OCI-LY7 (cell line): Measurements from ENCODE around the gene HSD17B2. TPM values are rescaled to one million over a fixed set of nuclear protein-coding genes. Genes with fewer than 3 reads are reported as not detected.

ENCODE experiments used
- BruUV-seq: library from RNA; stranded (reverse); fragments of 400-500 nt; replicated peaks from 2 replicates; lab custom pipeline; 2021; lab: Mats Ljungman, UMichigan
- CTCF ChIA-PET: fragments of 300-600 bp; sonication (Branson Sonifier 250); formaldehyde crosslinking; loops from one replicate; lab custom pipeline; 2022; ENCODE audit warnings: antibody characterized with exemption; ENCODE audit not compliant: unreplicated experiment; lab: Charles Lee
- POLR2A ChIA-PET: fragments of 300-600 bp; sonication (Branson Sonifier 250); formaldehyde crosslinking; loops from one replicate; lab custom pipeline; 2022; ENCODE audit warnings: antibody characterized with exemption; lab: Charles Lee
- DNase-seq: peaks from one replicate; pipeline ENCODE4 v3.0.0-alpha.2; 2015; ENCODE audit warnings: low spot score
- H2AFZ ChIP-seq: fragments of 200-600 bp; sonication (generic), shearing (Covaris generic); 2 replicates; pipeline ENCODE4 v1.6.1; 2014; ENCODE audit warnings: mild to moderate bottlenecking, antibody characterized with exemption, low read length, moderate library complexity
- H3K27ac ChIP-seq: fragments of 200-600 bp; sonication (generic); 2 replicates; pipeline ENCODE4 v1.5.1; 2014; ENCODE audit warnings: mixed run types, low read depth, mild to moderate bottlenecking, moderate library complexity, low read length, inconsistent platforms; ENCODE audit not compliant: poor library complexity, severe bottlenecking
- H3K36me3 ChIP-seq: fragments of 200-600 bp; sonication (generic); 2 replicates; pipeline ENCODE4 v1.6.1; 2014; ENCODE audit warnings: mild to moderate bottlenecking, antibody characterized with exemption, low read length, moderate library complexity, mixed read lengths; ENCODE audit not compliant: insufficient read depth
- H3K4me1 ChIP-seq: fragments of 200-600 bp; sonication (generic); 2 replicates; pipeline ENCODE4 v1.5.1; 2014; ENCODE audit warnings: mild to moderate bottlenecking, low read length; ENCODE audit not compliant: insufficient read depth, poor library complexity, severe bottlenecking
- H3K4me2 ChIP-seq: fragments of 200-600 bp; sonication (generic); 2 replicates; pipeline ENCODE4 v1.6.1; 2014; ENCODE audit warnings: mild to moderate bottlenecking, low read length
- H3K4me3 ChIP-seq: fragments of 200-600 bp; sonication (generic); 2 replicates; pipeline ENCODE4 v1.5.1; 2014; ENCODE audit warnings: mild to moderate bottlenecking, low read depth, low read length; ENCODE audit not compliant: poor library complexity, severe bottlenecking
- H3K79me2 ChIP-seq: fragments of 200-600 bp; sonication (generic); 2 replicates; pipeline ENCODE4 v1.6.1; 2016; ENCODE audit warnings: low read depth, mild to moderate bottlenecking, low read length, moderate library complexity, mixed read lengths; ENCODE audit not compliant: insufficient read depth
- H3K9me2 ChIP-seq: fragments of 200-600 bp; sonication (generic); 2 replicates; pipeline ENCODE4 v1.6.1; 2016; ENCODE audit warnings: mild to moderate bottlenecking, low read length, mixed read lengths; ENCODE audit not compliant: insufficient read depth
- H3K9me3 ChIP-seq: fragments of 200-600 bp; sonication (generic); 2 replicates; pipeline ENCODE4 v1.6.1; 2014; ENCODE audit warnings: mild to moderate bottlenecking, mixed run types, low read length, mixed read lengths
- H4K20me1 ChIP-seq: fragments of 200-600 bp; sonication (generic); 2 replicates; pipeline ENCODE4 v1.6.1; 2014; ENCODE audit warnings: mild to moderate bottlenecking, antibody characterized with exemption, low read length, moderate library complexity, mixed read lengths; ENCODE audit not compliant: insufficient read depth
- CTCF ChIP-seq: fragments of 200-600 bp; sonication (generic); conservative IDR thresholded peaks from 2 replicates; pipeline ENCODE4 v1.5.1; 2014; ENCODE audit warnings: mild to moderate bottlenecking, antibody characterized with exemption, low read length, moderate library complexity, mixed read lengths
- EZH2phosphoT487 ChIP-seq: fragments of 200-600 bp; sonication (generic); IDR thresholded peaks from 2 replicates; pipeline ENCODE4 v1.6.1; 2018; ENCODE audit warnings: low read depth, borderline replicate concordance, mild to moderate bottlenecking, mixed run types, antibody characterized with exemption, low read length, moderate library complexity, mixed read lengths
- intact Hi-C: fragments of 100-400 bp; cut with micrococcal nuclease; formaldehyde crosslinking; loops from one replicate; pipeline ENCODE4 v1.10.0; 2022; ENCODE audit not compliant: unreplicated experiment
- total RNA-seq, 2 experiments: library from RNA; depleted of rRNA in 1 of 2; stranded (reverse); fragments of >200 nt in 1 of 2; shearing (Covaris generic) in 1 of 2; gene quantifications; 2 replicates each; pipeline ENCODE4 v1.2.3, GENCODE V29; 2014 to 2022

Gene HSD17B2
- total RNA-seq, 2 experiments from 2014 or later: not detected

DNA sequence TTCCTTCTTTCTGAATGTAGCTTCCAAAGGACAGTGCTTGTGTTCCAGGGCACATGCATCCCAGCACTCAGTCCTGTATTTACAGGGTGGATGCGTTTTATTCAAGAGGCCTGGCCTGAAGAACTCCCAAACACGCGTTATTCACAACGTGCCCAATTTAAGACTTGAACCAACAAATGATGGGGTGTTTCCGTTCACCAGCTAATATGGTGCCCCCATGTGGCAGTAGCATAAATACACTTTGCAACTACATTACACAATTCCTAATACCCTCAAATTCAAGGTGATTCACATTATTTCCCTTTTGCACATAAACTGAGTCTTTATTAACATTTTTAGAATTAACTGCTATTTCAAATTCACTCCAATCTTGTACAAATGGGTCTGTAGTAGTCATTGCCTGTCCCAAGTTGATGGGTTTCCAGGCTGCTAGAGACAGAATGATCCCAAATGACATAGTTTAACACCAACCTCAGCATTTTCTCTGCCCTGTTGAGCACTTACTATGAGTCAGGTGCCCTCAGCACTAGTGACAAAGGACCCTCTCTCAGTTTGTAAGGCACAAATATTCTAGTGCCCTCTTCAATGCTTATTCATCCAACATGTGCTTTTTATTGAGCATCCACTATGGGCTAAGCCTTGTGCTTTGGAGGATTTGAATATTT, 26.9 kb downstream of the HSD17B2 start:
- no peaks in the 10 kb centered on the region for H3K9me3 ChIP-seq
- ChIA-PET CTCF (no interaction called here), POLR2A (no interaction called here)
- no peaks in the 10 kb centered on the region for H3K4me1 ChIP-seq
- H3K79me2 ChIP-seq: no peaks in the 10 kb centered on the region
- intact Hi-C loops: no loop called here
- BruUV-seq: no TSS peak
- no peak overlapping the region for H3K27ac ChIP-seq
- no peak overlapping the region for H3K4me3 ChIP-seq
- H4K20me1 ChIP-seq: no peaks in the 10 kb centered on the region
- no peak overlapping the region for H2AFZ ChIP-seq
- TF ChIP-seq CTCF: peak; percentile 82
- TF ChIP-seq EZH2phosphoT487: no peak
- H3K9me2 ChIP-seq: no peaks in the 10 kb centered on the region
- DNase-seq: peak; percentile 36
- no peaks in the 10 kb centered on the region for H3K36me3 ChIP-seq
- no peak overlapping the region for H3K4me2 ChIP-seq

GRCh38 chr16:82062645-82063058, 27.6 kb downstream of the HSD17B2 start:
- Histone ChIP-seq H3K9me2 (no peaks in the 10 kb centered on the region), H3K4me1 (no peaks in the 10 kb centered on the region), H2AFZ (no peak overlapping the region), H3K36me3 (no peaks in the 10 kb centered on the region), H3K9me3 (no peaks in the 10 kb centered on the region), H3K4me3 (no peak overlapping the region), H3K27ac (no peak overlapping the region), H3K4me2 (no peak overlapping the region), H4K20me1 (no peaks in the 10 kb centered on the region), H3K79me2 (no peaks in the 10 kb centered on the region)
- POLR2A ChIA-PET: no interaction called here
- TF ChIP-seq EZH2phosphoT487 (no peak), CTCF (no peak)
- no TSS peak for BruUV-seq
- intact Hi-C loops: no loop called here
- no peak for DNase-seq
- CTCF ChIA-PET: no interaction called here

GRCh38 chr16:82063456-82064082, 28.5 kb downstream of the HSD17B2 start:
- TF ChIP-seq CTCF: no peak
- TF ChIP-seq EZH2phosphoT487: no peak
- Histone ChIP-seq H3K9me3 (no peaks in the 10 kb centered on the region), H3K4me2 (no peak overlapping the region)

More at GRCh38 chr16:82063456-82064082, 28.5 kb downstream of the HSD17B2 start:
- no peaks in the 10 kb centered on the region for H3K79me2 ChIP-seq
- no peak for DNase-seq
- no peaks in the 10 kb centered on the region for H3K36me3 ChIP-seq
- CTCF ChIA-PET: no interaction called here
- no peak overlapping the region for H2AFZ ChIP-seq
- H3K27ac ChIP-seq: no peak overlapping the region
- H3K4me3 ChIP-seq: no peak overlapping the region
- POLR2A ChIA-PET: no interaction called here
- H3K4me1 ChIP-seq: no peaks in the 10 kb centered on the region
- intact Hi-C loops: no loop called here
- H3K9me2 ChIP-seq: no peaks in the 10 kb centered on the region
- H4K20me1 ChIP-seq: no peaks in the 10 kb centered on the region
- no TSS peak for BruUV-seq
